OCI-LY7 (cell line): ENCODE data around the gene RPS6KA2. TPM values are rescaled to one million over a fixed set of nuclear protein-coding genes. Genes with fewer than 3 reads are reported as not detected.
"Not testable (repeated sequence)": the region's sequence is repeated elsewhere in the genome, so short reads cannot be mapped to it uniquely, and the experiment has no call there.

ENCODE experiments used
- BruUV-seq: library from RNA; stranded (reverse); fragments of 400-500 nt; replicated peaks from 2 replicates; lab custom pipeline; 2021; lab: Mats Ljungman, UMichigan
- CTCF ChIA-PET: fragments of 300-600 bp; sonication (Branson Sonifier 250); formaldehyde crosslinking; loops from one replicate; lab custom pipeline; 2022; ENCODE audit warnings: antibody characterized with exemption; ENCODE audit not compliant: unreplicated experiment; lab: Charles Lee
- POLR2A ChIA-PET: fragments of 300-600 bp; sonication (Branson Sonifier 250); formaldehyde crosslinking; loops from one replicate; lab custom pipeline; 2022; ENCODE audit warnings: antibody characterized with exemption; lab: Charles Lee
- DNase-seq: peaks from one replicate; pipeline ENCODE4 v3.0.0-alpha.2; 2015; ENCODE audit warnings: low spot score
- H2AFZ ChIP-seq: fragments of 200-600 bp; sonication (generic), shearing (Covaris generic); 2 replicates; pipeline ENCODE4 v1.6.1; 2014; ENCODE audit warnings: mild to moderate bottlenecking, antibody characterized with exemption, low read length, moderate library complexity
- H3K27ac ChIP-seq: fragments of 200-600 bp; sonication (generic); 2 replicates; pipeline ENCODE4 v1.5.1; 2014; ENCODE audit warnings: mixed run types, low read depth, mild to moderate bottlenecking, moderate library complexity, low read length, inconsistent platforms; ENCODE audit not compliant: poor library complexity, severe bottlenecking
- H3K36me3 ChIP-seq: fragments of 200-600 bp; sonication (generic); 2 replicates; pipeline ENCODE4 v1.6.1; 2014; ENCODE audit warnings: mild to moderate bottlenecking, antibody characterized with exemption, low read length, moderate library complexity, mixed read lengths; ENCODE audit not compliant: insufficient read depth
- H3K4me1 ChIP-seq: fragments of 200-600 bp; sonication (generic); 2 replicates; pipeline ENCODE4 v1.5.1; 2014; ENCODE audit warnings: mild to moderate bottlenecking, low read length; ENCODE audit not compliant: insufficient read depth, poor library complexity, severe bottlenecking
- H3K4me2 ChIP-seq: fragments of 200-600 bp; sonication (generic); 2 replicates; pipeline ENCODE4 v1.6.1; 2014; ENCODE audit warnings: mild to moderate bottlenecking, low read length
- H3K4me3 ChIP-seq: fragments of 200-600 bp; sonication (generic); 2 replicates; pipeline ENCODE4 v1.5.1; 2014; ENCODE audit warnings: mild to moderate bottlenecking, low read depth, low read length; ENCODE audit not compliant: poor library complexity, severe bottlenecking
- H3K79me2 ChIP-seq: fragments of 200-600 bp; sonication (generic); 2 replicates; pipeline ENCODE4 v1.6.1; 2016; ENCODE audit warnings: low read depth, mild to moderate bottlenecking, low read length, moderate library complexity, mixed read lengths; ENCODE audit not compliant: insufficient read depth
- H3K9me2 ChIP-seq: fragments of 200-600 bp; sonication (generic); 2 replicates; pipeline ENCODE4 v1.6.1; 2016; ENCODE audit warnings: mild to moderate bottlenecking, low read length, mixed read lengths; ENCODE audit not compliant: insufficient read depth
- H3K9me3 ChIP-seq: fragments of 200-600 bp; sonication (generic); 2 replicates; pipeline ENCODE4 v1.6.1; 2014; ENCODE audit warnings: mild to moderate bottlenecking, mixed run types, low read length, mixed read lengths
- H4K20me1 ChIP-seq: fragments of 200-600 bp; sonication (generic); 2 replicates; pipeline ENCODE4 v1.6.1; 2014; ENCODE audit warnings: mild to moderate bottlenecking, antibody characterized with exemption, low read length, moderate library complexity, mixed read lengths; ENCODE audit not compliant: insufficient read depth
- EZH2phosphoT487 ChIP-seq: fragments of 200-600 bp; sonication (generic); IDR thresholded peaks from 2 replicates; pipeline ENCODE4 v1.6.1; 2018; ENCODE audit warnings: low read depth, borderline replicate concordance, mild to moderate bottlenecking, mixed run types, antibody characterized with exemption, low read length, moderate library complexity, mixed read lengths
- intact Hi-C: fragments of 100-400 bp; cut with micrococcal nuclease; formaldehyde crosslinking; loops from one replicate; pipeline ENCODE4 v1.10.0; 2022; ENCODE audit not compliant: unreplicated experiment
- total RNA-seq, 2 experiments: library from RNA; depleted of rRNA in 1 of 2; stranded (reverse); fragments of >200 nt in 1 of 2; shearing (Covaris generic) in 1 of 2; gene quantifications; 2 replicates each; pipeline ENCODE4 v1.2.3, GENCODE V29; 2014 to 2022
- TF ChIP-seq, protein P1 (sequence below): fragments of 200-600 bp; sonication (generic); conservative IDR thresholded peaks from 2 replicates; pipeline ENCODE4 v1.5.1; 2014; ENCODE audit warnings: mild to moderate bottlenecking, antibody characterized with exemption, low read length, moderate library complexity, mixed read lengths

The RPS6KA2 gene
- total RNA-seq, 2 experiments from 2014 or later, result 0.69 to 1.9 TPM

DNA sequence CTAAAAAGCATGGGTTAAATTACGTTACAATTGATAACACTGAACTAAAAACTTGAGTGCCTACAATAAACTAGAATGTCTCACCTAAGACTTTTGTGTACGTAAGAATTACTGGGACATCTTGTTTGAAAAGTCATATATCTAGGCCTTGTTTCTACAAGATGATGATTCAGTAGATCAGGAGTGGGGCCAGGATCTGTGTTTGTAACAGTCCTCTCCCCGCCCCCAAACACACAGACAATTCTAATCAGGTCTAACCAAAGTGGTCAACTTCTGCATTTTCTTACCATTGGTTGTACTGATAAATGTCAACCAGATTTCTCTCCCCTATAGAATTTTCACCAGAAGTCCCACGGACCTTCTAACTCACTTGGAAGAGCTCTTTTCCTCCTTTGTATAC is 97.5 kb downstream of the RPS6KA2 start:
- CTCF ChIA-PET, result no interaction called here

DNA sequence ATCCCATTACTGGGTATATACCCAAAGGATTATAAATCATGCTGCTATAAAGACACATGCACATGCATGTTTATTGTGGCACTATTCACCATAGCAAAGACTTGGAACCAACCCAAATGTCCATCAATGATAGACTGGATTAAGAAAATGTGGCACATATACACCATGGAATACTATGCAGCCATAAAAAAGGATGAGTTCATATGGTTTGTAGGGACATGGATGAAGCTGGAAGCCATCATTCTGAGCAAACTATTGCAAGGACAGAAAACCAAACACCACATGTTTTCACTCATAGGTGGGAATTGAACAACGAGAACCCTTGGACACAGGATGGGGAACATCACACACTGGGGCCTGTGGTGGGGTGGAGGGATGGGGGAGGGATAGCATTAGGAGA is 98.0 kb downstream of the RPS6KA2 start:
- H4K20me1 ChIP-seq, H3K79me2 ChIP-seq, H3K4me2 ChIP-seq, H3K9me3 ChIP-seq, H3K9me2 ChIP-seq, POLR2A ChIA-PET, intact Hi-C loops, CTCF ChIA-PET, BruUV-seq, H3K36me3 ChIP-seq, H3K4me1 ChIP-seq, H2AFZ ChIP-seq, H3K4me3 ChIP-seq, DNase-seq, H3K27ac ChIP-seq: not testable (repeated sequence)

More for the DNA sequence above, 97.5 kb downstream of the RPS6KA2 start:
- H3K36me3 ChIP-seq, result no peaks in the 10 kb centered on the region
- no peaks in the 10 kb centered on the region for H3K9me3 ChIP-seq
- H3K79me2 ChIP-seq, result no peaks in the 10 kb centered on the region
- intact Hi-C loops, result no loop called here
- no peak overlapping the region for H3K27ac ChIP-seq
- no peaks in the 10 kb centered on the region for H4K20me1 ChIP-seq
- no peak overlapping the region for H2AFZ ChIP-seq
- no peaks in the 10 kb centered on the region for H3K4me1 ChIP-seq
- POLR2A ChIA-PET, result no interaction called here
- no TSS peak for BruUV-seq
- TF ChIP-seq, protein P1, sequence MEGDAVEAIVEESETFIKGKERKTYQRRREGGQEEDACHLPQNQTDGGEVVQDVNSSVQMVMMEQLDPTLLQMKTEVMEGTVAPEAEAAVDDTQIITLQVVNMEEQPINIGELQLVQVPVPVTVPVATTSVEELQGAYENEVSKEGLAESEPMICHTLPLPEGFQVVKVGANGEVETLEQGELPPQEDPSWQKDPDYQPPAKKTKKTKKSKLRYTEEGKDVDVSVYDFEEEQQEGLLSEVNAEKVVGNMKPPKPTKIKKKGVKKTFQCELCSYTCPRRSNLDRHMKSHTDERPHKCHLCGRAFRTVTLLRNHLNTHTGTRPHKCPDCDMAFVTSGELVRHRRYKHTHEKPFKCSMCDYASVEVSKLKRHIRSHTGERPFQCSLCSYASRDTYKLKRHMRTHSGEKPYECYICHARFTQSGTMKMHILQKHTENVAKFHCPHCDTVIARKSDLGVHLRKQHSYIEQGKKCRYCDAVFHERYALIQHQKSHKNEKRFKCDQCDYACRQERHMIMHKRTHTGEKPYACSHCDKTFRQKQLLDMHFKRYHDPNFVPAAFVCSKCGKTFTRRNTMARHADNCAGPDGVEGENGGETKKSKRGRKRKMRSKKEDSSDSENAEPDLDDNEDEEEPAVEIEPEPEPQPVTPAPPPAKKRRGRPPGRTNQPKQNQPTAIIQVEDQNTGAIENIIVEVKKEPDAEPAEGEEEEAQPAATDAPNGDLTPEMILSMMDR, result no peak
- TF ChIP-seq EZH2phosphoT487, result no peak
- H3K4me3 ChIP-seq, result no peak overlapping the region
- no peaks in the 10 kb centered on the region for H3K9me2 ChIP-seq
- no peak overlapping the region for H3K4me2 ChIP-seq
- DNase-seq, result no peak

GRCh38 chr6:166527849-166528248 is 99.2 kb downstream of the RPS6KA2 start:
- H3K79me2 ChIP-seq, result no peaks in the 10 kb centered on the region
- no peaks in the 10 kb centered on the region for H3K9me2 ChIP-seq
- no peak for DNase-seq
- no peak overlapping the region for H3K4me3 ChIP-seq
- no peak overlapping the region for H3K4me2 ChIP-seq
- ChIA-PET POLR2A (no interaction called here), CTCF (no interaction called here)
- H3K36me3 ChIP-seq, result no peaks in the 10 kb centered on the region
- BruUV-seq, result no TSS peak
- H2AFZ ChIP-seq, result no peak overlapping the region
- H4K20me1 ChIP-seq, result no peaks in the 10 kb centered on the region
- H3K27ac ChIP-seq, result no peak overlapping the region
- no peak for TF ChIP-seq EZH2phosphoT487
- TF ChIP-seq, protein P1, result no peak
- H3K9me3 ChIP-seq, result no peaks in the 10 kb centered on the region
- intact Hi-C loops, result no loop called here
- no peaks in the 10 kb centered on the region for H3K4me1 ChIP-seq
